Head of caudate nucleus (tissue), 42 donors: Measurements from ENCODE around the gene PLD5.
A peak's percentile ranks its signal among the peaks of the same experiment; 100 is the strongest.
"Not testable (repeated sequence)": the region's sequence is repeated elsewhere in the genome, so short reads cannot be mapped to it uniquely, and the experiment has no call there.

ENCODE experiments used
- DNase-seq, 42 donors: peaks; one replicate each; pipeline versions ENCODE4 v3.0.0 to v3.0.0-alpha.2; 2020 to 2021; ENCODE audit warnings: mixed read lengths in 7 of 42
- intact Hi-C: fragments of 100-400 bp; cut with DNase I; formaldehyde crosslinking; loops from one replicate; pipeline ENCODE4 v1.15.0; 2022

The PLD5 gene

DNA sequence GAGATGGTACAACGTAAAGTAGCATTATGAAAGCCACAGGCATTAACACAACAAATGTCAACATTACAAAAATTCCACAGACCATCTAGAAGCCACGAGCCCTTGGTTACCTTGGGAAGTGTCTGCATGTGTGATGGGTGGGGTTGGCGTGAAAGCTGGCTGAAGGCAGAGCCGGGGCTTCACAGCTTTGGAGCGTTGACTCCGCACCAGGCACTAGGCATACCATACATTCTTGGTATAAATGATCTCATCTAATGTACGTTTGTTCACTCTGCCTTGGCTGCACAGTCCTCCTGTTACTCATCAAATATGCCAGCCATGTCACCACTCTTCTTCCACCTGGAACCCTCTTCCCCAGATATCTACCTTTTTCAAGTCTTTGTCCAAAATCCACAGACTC, 202.5 kb downstream of the PLD5 start:
- DNase-seq, intact Hi-C loops: not testable (repeated sequence)

DNA sequence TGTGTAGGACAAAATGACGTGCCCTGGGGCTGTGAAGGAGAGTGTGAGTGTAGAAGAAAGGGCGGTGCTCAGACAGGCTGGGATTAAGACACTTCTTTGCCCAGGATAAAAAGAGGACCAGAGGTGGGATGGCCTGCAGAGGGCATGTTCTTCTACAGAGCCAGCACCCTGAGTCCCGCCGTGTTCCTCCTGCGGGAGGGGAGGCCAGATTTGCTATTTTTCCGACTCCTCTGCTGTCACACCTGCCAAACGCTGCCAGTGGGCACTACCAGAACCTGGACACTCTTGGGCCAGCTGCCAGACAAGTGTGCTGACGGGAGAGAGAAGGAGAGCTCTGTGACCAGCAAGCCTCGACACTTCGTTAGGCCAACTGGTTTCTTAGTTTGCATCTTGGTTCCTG, 206.4 kb downstream of the PLD5 start:
- DNase-seq: peak in 2 of 42 donors; percentile 12 to 35
- intact Hi-C loops: no loop called here

DNA sequence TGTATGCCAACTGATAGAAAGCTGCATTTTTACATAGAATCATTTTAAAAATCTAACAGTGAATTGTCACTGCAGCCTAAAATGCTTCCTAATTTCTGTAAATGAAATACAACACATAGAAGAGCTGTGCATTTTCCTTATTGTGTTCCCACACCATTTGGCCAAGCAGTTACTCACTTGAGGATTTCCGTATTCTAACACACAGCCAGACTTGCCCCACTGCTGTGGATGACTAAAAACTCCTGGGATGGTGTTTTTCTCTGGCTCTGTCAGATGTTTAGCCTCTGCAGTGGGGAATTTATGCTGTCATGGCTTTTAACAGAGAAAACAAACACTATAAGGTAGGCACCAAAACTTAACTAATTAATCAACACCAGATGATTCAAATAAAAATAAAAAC, 209.6 kb downstream of the PLD5 start:
- intact Hi-C loops, DNase-seq: not testable (repeated sequence)

DNA sequence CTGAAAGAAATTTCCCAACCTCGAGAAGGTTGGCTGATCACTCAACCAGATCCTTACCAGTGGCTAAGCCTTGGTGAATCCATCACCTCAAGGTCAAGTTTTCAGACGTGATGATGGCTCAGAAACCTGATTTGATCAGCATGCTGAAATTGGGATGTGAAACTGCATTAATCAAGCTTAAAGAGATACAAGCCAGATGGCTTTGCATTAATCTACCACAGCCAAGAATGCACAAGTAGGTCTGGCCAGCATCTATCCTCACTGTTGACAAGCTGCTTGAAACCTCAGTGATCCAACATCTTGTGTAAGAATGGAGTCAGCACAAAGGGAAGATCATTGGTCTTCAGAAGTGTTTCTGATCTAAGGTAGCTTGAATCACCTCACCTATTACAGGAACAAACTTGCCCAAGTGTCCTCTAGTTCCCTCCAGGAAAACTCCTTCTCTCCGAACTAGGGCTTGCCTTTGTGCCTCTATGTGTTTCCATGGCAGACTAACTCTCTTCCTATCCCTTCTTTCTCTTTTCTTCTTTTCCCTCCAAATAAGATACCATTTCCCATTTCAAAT, 210.3 kb downstream of the PLD5 start:
- intact Hi-C loops, DNase-seq: not testable (repeated sequence)

DNA sequence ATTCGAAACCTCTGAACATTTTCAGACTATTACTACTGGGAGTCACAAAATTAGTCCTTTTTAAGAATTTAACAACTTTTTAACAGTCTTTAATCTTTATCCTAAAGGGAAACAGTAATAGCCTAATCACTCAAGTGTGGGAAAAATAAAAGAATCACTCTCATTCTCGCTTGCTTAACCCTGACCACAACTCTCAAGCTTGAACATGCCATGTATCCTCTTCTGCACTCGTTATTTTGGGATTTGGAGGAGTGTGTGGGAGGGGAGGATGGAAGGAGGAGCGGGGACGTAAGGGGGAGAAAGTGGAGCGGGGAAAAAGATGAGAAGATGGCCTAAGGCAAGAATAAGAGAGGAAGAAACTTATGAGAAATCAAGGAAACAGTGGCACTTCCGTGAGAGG, 215.8 kb downstream of the PLD5 start:
- DNase-seq, intact Hi-C loops: not testable (repeated sequence)

DNA sequence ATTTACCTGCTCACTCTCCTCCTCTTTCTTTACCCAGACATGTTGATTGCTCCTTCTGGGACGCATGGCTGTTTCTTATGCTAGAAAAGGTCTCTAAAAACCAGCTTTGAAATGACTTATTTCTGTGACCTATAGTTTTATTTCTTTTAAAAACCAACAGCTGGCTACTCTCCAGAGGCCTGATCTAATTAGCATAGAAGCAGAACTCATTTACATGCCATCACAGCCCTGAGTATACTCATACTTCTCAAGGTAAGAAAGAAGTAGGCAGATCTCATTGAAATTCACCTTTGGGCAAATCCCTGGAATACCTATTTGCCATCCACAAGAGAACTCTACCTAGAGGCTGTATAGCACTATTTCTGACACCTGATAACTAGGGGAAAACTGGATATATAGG, 230.7 kb downstream of the PLD5 start:
- intact Hi-C loops, DNase-seq: not testable (repeated sequence)

DNA sequence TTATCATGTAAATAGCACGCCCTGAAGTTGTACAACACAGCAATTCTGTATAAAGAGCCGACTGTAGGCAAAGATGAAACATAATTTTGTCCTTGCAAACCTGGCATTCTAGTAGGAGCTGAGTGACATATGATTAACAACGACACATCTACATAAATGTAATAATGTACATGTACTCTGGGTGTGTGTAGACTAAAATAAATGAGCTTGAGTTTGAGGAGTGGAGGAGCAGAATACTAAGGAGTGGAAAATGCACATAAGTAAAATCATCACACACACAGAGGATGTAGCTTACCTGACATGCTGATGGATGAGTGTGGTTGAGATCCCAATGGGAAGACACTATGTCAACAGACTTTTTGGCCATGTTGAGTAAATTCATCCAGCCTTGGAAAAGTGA, 236.4 kb downstream of the PLD5 start:
- intact Hi-C loops, DNase-seq: not testable (repeated sequence)

DNA sequence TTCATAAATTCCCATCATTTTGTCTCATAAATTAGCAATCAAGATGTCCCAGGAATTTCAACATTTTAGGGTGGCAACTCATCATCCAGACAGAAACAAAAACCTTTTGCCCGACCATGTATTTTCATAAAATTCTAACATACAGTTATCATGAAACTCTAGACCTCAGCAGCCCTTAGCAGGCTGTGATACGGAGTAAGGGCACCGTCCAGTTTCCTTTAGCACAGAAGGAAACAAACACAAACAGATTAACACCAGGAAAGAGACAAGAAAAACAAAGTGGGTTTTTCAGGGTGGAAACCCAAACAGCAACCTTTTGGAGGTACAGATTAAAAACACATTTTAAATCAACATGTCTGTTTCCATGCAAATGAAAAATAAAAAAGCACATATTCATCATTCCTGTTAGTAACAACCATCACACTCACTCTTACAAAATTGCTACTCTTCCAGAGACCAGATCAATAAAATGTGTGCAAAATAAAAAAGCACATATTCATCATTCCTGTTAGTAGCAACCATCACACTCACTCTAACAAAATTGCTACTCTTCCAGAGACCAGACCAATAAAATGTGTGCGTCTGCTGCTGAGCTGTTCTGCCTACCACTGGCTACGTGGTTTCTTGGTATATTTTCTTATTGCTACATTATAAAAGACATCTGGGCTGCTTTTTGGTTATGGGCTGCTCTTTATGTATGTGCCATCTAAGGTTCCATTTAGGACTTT, 241.6 kb downstream of the PLD5 start:
- DNase-seq, intact Hi-C loops: not testable (repeated sequence)

DNA sequence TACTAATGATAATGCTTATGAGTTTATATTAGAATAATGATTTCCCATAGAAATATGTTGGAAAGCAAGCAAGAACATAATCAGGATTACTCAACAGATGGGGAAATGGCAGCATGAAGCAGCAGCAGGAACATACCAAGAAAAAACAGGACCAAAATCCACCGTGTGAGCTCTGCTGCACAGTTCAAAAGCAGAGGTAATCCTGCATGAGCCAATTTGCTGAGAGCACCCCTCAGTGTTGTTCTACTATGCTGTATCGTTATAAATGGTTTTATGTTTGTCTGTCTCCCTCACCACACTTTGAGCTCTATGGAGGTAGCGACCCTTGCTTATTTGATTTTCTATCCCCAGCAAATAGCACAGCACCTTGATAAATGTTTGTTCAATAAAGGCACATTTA, 246.1 kb downstream of the PLD5 start:
- intact Hi-C loops, DNase-seq: not testable (repeated sequence)

DNA sequence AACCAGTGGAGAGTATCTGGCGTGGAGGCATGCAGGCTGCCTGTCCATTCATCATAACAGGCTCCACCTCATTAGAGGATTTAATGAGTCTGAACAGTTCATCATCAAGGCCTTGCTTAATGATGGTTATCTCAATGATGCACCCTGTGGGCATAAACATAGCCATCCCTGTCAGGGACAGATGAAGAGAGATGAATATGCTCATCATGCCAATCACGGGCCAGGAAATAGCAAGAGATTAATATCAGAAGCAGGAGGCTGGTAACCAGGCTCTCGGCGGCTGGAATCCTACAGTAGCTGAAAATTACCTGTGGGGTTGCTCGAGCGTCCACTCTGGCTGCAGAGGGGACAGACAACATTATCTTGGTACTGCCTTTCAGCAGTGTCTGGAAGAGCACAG, 247.7 kb downstream of the PLD5 start:
- intact Hi-C loops, DNase-seq: not testable (repeated sequence)

DNA sequence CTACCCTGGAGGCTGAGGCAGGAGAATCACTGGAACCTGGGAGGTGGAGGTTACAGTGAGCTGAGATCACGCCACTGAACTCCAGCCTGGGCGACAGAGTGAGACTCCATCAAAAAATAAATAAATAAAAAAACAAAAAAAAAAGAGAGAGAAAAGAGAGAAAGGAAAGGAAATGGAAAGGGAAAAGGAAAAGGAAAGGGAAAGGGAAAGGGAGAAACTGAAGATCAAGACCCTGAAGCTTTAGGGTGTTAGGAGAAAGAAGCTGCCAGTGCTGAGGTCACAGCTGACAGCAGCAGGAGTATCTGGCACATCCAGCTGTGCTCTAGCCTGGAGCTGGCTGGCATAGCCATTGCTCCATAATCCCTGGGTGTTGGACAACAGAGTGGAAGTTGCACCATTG, 257.5 kb downstream of the PLD5 start:
- intact Hi-C loops, DNase-seq: not testable (repeated sequence)

DNA sequence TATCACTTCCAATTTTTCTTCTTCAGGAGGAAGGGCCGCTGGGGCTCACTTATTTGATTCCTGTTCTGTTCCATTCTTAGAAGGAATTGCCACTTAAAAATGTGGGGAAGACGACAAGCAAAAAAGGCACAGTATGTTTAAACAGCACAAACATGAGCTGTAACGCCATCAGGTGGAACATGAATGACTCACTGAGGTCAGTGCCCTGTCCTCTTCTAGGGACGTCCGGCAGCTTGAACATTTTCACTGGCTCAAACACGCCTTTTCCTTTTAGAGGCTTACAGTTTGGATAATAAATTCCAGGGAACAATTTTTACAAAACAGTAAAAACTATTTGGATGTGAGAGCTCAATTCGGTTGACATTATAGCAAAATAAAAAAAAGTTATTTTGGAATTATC, 260.1 kb downstream of the PLD5 start:
- DNase-seq, intact Hi-C loops: not testable (repeated sequence)

DNA sequence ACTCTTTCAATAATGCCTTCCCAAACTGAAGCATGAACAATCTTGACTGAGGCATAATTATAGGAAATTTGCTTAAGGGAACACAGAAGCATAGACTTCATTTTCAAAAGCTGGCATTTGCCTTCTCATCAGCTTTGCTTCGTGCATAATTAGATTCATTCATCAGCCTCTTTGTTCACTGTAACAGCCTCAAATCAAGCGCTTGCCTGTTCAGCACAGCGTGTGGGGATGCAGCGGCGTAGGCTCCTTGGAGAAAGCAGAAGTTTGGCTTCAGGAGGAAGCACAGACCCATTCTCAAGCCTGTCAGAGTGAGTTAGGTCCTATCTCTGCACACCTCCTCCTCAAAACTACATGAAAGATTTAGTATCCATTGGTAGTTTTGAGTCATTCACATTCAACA, 279.2 kb downstream of the PLD5 start:
- DNase-seq: peak in 41 of 42 donors; percentile 38 to 79 (median 60)
- intact Hi-C loops: no loop called here

DNA sequence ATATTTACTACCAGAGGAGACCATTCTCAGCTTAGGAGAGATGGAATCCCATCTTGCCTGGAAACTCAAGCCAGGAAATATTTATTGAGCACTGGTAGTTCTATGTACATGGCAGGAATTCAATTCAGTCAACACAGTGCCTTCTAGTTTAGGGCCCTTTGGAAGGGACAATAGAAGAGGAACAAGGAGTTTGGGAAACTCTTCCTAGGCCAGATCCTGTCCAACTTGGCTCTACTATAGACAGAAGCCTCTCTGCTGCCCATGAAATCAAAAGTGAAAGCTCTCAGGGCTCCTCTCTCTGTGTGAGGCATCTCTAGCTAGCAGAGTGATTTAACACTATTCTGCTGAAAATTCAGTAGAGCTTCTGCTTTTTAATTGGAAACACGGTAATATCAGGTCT, 281.0 kb downstream of the PLD5 start:
- DNase-seq: peak in 12 of 42 donors; percentile 12 to 62 (median 21)
- intact Hi-C loops: no loop called here

DNA sequence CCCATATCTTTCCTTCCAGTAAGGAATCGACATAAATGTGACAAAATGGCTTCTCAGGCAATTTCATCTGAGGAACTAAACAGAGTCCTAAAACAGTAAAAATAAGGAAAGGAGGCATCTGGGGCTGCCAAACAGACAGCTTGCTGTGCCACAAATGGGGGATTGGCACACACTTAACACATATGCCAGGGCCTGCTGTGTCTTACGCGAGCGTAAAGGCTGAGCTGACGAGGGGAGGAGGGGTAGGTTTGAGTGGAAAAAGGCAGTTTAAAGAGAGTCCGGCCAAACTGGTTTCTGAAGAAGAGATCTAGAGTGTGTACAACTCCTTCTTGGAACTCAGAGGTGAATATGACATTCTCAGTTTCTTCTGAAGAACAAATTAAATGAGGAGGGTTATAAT, 281.5 kb downstream of the PLD5 start:
- intact Hi-C loops: no loop called here
- DNase-seq: peak in 4 of 42 donors; percentile 16 to 51 (median 29)

DNA sequence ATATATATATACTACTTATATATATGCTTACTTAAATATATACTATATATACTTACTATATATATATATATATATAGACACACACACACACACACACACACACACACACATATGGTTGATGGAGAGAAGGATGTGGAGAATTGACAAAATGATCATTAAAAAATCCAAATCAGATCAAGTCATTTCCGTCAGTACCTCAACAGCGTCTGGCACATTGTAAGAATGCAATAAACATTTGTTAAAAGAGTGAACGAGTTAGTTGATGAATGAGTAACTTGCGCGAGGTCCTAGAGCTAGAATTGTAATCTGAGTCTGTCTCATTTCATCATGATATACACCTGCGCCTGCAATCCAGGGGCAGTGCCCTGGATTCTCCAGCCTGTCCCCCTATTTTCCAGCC, 282.6 kb downstream of the PLD5 start:
- DNase-seq: no peak
- intact Hi-C loops: no loop called here

DNA sequence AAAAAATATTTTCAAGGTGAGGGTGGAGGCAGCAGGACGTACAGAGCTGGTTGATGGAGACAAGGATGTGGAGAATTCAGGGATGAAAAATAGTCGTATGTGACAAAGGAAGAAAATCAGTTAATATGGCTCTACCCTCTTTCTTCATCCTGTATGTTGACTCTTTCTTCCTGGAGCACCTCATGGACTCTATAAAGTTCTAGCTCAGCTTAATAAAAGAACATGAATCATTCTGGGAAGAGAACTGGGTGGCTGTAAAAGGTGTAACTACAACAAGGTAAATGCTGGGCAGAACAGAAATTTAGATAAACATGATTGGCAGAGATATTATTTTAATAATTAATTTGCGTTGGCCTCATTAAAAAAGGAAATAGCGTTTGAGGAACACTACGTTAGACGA, 283.8 kb downstream of the PLD5 start:
- intact Hi-C loops: no loop called here

DNA sequence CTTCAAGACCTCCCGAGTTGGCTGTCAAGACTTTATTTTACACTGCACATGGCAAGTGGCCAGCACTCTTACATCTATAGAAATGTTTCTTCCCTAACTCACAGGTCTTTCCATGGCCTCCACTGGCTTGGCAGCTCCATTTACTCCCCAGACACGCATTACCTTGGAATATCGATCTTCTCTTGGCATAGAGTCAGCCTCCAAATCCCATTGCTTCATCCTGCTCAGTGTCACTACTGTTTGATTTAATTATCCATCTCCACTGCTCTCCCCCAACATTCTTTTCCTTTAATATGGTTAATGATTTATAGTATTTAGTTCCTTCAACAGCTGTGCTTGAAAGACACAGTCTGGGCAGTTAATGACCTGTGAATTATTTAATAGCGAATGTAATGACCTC, 284.4 kb downstream of the PLD5 start:
- DNase-seq: no peak
- intact Hi-C loops: no loop called here

More for the DNA sequence above, 283.8 kb downstream of the PLD5 start:
- no peak for DNase-seq

DNA sequence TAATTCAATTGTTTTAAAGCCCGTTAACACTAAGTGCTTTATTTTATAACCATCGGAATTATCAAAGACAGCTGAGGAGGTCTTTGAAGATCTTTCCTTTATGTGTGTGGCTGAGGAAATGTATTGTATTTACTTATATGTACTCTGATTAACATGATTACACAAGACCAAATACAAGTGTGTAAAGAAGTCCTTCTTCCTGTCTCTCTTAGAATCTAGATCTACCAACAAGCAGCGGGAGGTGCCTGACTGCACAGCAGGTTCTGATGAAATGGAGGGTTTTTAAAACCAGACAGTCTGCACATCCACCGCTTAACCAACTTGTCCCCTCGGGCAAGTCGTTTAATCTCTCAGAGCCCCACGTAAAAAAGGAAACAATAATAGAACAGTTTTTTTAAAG, 285.1 kb downstream of the PLD5 start:
- intact Hi-C loops: no loop called here

DNA sequence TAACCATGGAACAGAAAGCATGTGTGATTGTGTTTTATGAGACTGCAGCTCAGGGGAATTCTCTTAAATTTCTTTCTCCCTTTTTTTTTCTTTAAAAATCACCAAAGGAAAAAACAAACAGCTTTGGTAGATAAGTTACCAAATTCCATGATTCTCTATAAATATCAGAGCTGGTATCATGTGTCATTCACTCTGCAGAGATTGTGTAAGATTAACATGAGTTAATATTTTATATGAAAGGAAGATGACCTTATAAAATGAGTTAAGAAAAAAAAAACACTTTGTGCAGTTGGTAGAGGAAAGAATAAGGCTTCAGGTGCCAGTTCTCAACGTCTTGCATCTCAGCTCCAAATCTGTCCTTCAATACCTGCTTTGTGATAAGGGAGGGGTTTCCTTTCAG, 287.4 kb downstream of the PLD5 start:
- intact Hi-C loops: no loop called here
- DNase-seq: no peak

More for the DNA sequence above, 285.1 kb downstream of the PLD5 start:
- no peak for DNase-seq

DNA sequence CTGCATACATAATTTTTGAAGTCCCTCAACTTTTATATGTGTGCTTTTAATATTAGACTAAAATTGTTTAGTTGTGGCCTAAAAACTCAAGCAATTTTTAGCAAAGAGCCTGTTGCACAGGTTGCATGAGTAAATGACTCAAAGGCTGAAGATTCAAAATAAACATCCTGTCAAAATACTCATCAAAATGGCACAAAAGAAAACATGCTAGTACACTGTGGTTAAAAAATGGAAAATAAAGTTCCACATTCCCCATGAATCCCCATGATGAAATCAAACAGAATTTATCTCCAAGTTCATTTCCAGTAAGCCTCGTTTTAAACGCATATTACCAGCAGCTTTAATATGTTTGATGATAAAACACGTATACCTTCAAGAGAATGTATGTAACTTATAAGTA, 295.5 kb downstream of the PLD5 start:
- DNase-seq: no peak
- intact Hi-C loops: no loop called here
